HG03025 (cell line): Measurements from ENCODE around the gene MCHR1.
"Not testable (repeated sequence)": the region's sequence is repeated elsewhere in the genome, so short reads cannot be mapped to it uniquely, and the experiment has no call there.

Source experiments
- ATAC-seq: cut with Tn5 transposase; IDR thresholded peaks from one replicate; pipeline ENCODE4 v1.9.1; 2021; ENCODE audit warnings: mild to moderate bottlenecking, moderate library complexity; ENCODE audit not compliant: unreplicated experiment, low FRiP score

Gene MCHR1

GRCh38 chr22:40655941-40656340 lies 23.3 kb upstream of the MCHR1 start:
- ATAC-seq = not testable (repeated sequence)

- not testable (repeated sequence) for ATAC-seq
Measured at GRCh38 chr22:40656651-40657050, 22.6 kb upstream of the MCHR1 start.

- ATAC-seq = no peak
Measured at GRCh38 chr22:40659166-40659565, 20.1 kb upstream of the MCHR1 start.

- no peak for ATAC-seq
Measured at GRCh38 chr22:40660730-40661129, 18.6 kb upstream of the MCHR1 start.

GRCh38 chr22:40661671-40662070 lies 17.6 kb upstream of the MCHR1 start:
- no peak for ATAC-seq

GRCh38 chr22:40665312-40665711 lies 14.0 kb upstream of the MCHR1 start:
- ATAC-seq = no peak

- no peak for ATAC-seq
Measured at GRCh38 chr22:40666151-40666848, 13.0 kb upstream of the MCHR1 start.

GRCh38 chr22:40668611-40669411 lies 10.5 kb upstream of the MCHR1 start:
- no peak for ATAC-seq

DNA sequence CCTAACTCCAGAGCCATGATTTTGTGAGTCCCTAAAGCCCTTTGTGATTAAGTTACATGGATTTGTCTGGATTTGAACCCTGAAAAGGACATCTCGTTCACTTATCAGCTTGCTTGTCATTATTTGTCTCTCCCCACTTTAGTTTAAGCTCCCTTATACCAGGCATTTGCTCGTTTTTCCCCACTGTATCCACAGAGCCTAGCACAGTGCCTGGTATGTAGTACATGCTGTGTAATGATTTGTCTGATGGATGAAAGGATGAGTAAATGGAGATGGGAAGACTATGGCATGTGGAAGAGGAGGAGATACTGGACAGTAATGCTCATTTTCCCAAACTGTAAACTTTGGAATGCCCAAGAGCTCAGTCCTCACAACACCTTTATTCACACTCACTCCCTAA lies 9.2 kb upstream of the MCHR1 start:
- no peak for ATAC-seq

- no peak for ATAC-seq
Measured at GRCh38 chr22:40671369-40671768, 7.9 kb upstream of the MCHR1 start.

DNA sequence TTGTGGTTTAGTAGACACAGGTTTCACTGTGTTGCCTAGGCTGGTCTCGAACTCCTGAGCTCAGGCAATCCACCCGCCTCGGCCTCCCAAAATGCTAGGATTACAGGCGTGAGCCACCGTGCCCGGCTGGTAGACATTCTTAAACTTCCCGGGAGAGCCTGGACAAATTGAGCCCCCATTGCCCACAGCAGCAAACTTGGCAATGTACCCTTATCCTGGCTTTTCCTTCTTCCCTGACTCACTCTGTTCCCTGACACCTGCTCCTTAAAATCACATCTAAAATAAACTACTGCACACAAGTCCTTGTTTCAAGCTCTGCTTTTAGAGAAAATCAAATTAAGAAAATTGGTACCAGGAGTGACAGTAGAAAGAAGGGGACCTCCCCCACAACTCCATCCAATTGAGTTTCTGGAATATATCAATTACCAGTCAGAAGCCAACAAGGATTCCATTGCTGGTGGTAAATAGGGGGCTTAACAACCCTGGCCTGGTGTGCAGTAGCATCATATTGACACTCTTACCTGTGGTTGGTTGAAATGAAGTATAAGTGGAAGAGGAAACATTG lies 7.4 kb upstream of the MCHR1 start:
- no peak for ATAC-seq

- no peak for ATAC-seq
Measured at GRCh38 chr22:40673017-40673416, 6.3 kb upstream of the MCHR1 start.

DNA sequence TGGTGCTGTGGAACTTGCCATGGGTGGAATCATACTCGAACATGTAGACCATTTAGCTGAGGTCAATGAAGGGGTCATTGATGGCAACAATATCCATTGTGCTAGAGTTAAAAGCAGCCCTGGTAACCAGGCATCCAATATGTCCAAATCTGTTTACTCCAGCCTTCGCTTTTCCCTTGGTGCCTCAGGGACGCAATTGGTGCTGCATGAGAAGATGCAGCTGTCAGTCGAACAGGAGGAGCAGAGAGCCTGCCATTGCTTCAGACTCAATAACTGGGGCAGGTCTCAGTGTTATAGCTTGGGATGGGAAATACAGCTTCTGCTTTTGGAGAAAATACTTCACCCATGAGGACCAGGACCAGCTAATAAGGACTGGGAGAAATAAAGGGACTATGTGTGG lies 5.0 kb upstream of the MCHR1 start:
- ATAC-seq = no peak

DNA sequence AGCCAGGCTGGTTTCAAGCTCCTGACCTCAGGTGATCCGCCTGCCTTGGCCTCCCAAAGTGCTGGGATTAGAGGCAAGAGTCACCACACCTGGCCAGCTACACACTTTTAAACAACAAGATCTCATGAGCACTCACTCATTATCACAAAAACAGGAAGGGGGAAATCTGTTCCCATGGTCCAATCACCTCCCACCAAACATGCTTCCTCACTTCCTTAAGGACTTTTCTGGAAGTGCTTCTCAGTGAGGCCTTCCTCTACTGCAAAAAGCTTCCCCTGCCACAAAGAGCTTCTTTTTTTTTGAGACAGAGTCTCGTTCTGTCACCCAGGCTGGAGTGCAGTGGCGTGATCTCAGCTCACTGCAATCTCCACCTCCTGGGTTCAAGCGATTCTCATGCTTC lies 3.1 kb upstream of the MCHR1 start:
- ATAC-seq = not testable (repeated sequence)

DNA sequence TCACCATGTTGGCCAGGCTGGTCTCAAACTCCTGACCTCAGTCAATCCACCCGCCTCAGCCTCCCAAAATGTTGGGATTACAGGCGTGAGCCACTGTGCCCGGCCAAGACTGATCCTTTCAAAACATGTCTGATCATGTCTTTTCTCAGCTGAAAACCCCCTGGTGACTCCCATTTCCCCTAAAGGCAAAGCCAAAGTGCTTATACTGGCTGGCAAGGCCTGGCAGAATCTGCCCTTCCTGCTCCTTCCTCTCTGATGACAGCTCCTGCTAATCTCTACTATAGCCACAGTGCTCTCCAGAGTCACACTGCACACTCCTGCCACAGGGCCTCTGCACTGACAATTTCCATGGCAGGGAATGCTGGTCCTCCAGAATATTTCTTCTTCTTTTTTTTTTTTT lies 2.6 kb upstream of the MCHR1 start:
- no peak for ATAC-seq

DNA sequence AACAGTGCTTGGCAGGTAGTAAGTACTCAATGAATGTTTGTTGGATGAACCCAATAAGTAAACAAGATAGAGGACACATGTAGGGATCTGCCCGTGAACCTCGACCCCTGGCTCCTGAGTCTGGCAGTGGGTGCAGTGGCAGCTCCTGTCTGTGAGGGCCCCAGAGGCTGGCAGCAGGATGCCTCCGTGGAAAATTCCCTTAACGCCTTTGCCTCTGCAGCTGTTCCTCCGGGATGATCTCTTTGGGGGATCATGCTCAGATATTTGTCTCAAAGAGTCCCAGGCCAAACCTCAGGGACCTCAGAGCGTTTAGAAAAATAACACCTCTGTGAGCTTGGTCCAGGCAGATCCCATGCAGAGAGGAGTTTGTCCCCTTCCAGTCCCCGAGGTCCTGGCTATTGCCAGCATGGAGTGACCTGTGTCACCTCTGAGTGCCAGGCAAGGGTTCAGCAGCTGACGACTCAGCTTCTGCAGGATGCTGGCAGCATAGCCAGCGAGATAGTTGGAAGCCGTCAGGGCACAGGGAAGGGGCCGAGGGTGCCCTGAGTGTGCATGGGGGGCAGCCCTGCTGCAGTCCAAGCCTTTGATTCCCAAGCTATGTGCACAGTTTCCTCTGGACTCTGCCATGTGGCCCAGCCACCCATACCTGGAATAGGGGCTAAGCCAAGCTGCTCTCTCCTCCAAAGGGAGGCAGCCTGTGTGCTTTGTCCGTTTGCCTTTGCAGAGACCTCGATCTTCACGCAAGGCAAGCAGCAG lies 613 bp upstream of the MCHR1 start:
- ATAC-seq = no peak

GRCh38 chr22:40679964-40680818 lies 907 bp downstream of the MCHR1 start:
- ATAC-seq = no peak

DNA sequence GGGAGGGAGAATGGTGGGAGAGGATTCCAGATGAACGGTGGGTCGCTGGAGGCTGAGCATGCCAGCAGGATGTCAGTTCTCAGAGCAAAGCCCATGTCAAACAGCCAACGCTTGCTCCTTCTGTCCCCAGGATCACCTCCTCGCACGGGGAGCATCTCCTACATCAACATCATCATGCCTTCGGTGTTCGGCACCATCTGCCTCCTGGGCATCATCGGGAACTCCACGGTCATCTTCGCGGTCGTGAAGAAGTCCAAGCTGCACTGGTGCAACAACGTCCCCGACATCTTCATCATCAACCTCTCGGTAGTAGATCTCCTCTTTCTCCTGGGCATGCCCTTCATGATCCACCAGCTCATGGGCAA lies 1.5 kb downstream of the MCHR1 start:
- ATAC-seq = no peak

GRCh38 chr22:40681451-40681850 lies 2.2 kb downstream of the MCHR1 start:
- ATAC-seq = no peak

GRCh38 chr22:40684728-40685127 lies 5.4 kb downstream of the MCHR1 start:
- ATAC-seq = no peak
